ENCODE measurements around the gene GABBR1.
A peak's percentile ranks its signal among the peaks of the same experiment; 100 is the strongest.

The GABBR1 gene

DNA sequence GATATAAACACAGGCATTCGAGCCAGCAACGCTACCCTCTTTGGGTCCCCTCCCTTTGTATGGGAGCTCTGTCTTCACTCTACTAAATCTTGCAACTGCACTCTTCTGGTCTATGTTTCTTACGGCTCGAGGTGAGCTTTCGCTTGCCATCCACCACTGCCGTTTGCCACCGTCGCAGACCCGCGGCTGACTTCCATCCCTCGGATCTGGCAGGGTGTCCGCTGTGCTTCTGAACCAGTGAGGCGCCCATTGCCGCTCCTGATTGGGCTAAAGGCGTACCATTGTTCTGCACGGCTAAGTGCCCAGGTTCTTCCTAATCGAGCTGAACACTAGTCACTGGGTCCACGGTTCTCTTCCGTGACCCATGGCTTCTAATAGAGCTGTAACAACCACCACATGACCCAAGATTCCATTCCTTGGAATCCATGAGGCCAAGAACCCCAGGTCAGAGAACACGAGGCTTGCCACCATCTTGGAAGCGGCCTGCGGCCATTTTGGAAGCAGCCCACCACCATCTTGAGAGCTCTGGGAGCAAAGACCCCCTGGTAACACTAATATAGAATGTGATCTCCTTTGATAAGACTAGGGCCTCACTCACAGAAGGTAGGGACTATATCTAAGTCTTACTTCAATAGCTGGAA, 74.4 kb downstream of the GABBR1 start:
- Histone ChIP-seq H3K36me3 (ENCODE audit: low read depth) (no peaks in the 10 kb centered on the region), H3K27ac (ENCODE audit: poor library complexity, severe bottlenecking) (no peak overlapping the region), H3K4me3 (ENCODE audit: severe bottlenecking) (no peak overlapping the region), H3K27me3 (ENCODE audit: insufficient read depth, poor library complexity, severe bottlenecking) (peaks cover 65% of the 10 kb centered on the region), H3K9me3 (ENCODE audit: severe bottlenecking) (no peaks in the 10 kb centered on the region), H3K4me1 (ENCODE audit: insufficient read depth, poor library complexity, severe bottlenecking) (no peaks in the 10 kb centered on the region)
- no peak for ATAC-seq (ENCODE audit: low read depth)
- DNase-seq (ENCODE audit: low spot score) = no peak
- TF ChIP-seq, protein P1, sequence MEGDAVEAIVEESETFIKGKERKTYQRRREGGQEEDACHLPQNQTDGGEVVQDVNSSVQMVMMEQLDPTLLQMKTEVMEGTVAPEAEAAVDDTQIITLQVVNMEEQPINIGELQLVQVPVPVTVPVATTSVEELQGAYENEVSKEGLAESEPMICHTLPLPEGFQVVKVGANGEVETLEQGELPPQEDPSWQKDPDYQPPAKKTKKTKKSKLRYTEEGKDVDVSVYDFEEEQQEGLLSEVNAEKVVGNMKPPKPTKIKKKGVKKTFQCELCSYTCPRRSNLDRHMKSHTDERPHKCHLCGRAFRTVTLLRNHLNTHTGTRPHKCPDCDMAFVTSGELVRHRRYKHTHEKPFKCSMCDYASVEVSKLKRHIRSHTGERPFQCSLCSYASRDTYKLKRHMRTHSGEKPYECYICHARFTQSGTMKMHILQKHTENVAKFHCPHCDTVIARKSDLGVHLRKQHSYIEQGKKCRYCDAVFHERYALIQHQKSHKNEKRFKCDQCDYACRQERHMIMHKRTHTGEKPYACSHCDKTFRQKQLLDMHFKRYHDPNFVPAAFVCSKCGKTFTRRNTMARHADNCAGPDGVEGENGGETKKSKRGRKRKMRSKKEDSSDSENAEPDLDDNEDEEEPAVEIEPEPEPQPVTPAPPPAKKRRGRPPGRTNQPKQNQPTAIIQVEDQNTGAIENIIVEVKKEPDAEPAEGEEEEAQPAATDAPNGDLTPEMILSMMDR (IDR thresholded peaks at IDR 0.05; ENCODE audit: poor library complexity, severe bottlenecking) = no peak

DNA sequence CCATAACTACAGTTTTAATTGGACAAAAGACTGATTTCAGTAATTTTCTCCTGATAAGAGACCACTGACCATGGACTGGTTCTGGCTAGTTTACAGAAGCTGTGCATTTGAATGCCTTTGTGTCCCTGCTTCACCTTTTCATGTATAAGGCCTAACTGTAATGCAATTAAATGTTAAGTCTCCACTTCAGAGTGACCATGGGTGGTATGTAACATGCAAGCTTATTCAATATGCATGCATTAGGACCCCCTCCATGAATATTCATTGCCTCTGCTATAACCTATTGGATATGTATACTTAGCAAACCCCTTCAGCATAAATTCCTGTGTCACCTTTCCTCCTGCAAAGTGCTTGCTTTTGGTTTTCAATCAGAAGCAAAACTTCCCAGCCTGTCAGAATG, 75.7 kb downstream of the GABBR1 start:
- Histone ChIP-seq H3K4me1 (ENCODE audit: insufficient read depth, poor library complexity, severe bottlenecking) (no peaks in the 10 kb centered on the region), H3K36me3 (ENCODE audit: low read depth) (no peaks in the 10 kb centered on the region), H3K27me3 (ENCODE audit: insufficient read depth, poor library complexity, severe bottlenecking) (peaks cover 76% of the 10 kb centered on the region), H3K9me3 (ENCODE audit: severe bottlenecking) (no peaks in the 10 kb centered on the region), H3K4me3 (ENCODE audit: severe bottlenecking) (no peak overlapping the region), H3K27ac (ENCODE audit: poor library complexity, severe bottlenecking) (no peak overlapping the region)
- no peak for ATAC-seq (ENCODE audit: low read depth)
- TF ChIP-seq, protein P1 (IDR thresholded peaks at IDR 0.05; ENCODE audit: poor library complexity, severe bottlenecking) = no peak
- no peak for DNase-seq (ENCODE audit: low spot score)

DNA sequence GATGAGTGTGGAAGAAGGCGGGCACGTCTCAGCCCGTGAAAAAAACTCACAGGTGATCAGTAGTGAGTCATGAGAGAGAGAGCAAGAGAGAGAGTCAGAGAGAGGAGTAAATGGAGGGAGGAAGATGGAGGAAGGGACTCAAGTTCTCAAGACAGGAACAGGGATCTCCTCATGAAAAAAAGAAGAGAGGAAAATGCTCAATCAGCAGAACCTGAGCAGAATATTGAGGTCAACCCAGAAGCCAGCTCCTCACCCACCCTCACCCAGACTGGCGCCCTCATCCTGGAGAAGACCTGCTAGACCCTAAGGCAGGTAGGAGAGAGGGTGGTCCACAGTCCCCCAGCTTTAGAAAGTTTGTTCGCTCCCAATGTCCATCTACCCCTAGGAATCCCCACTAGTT, 78.2 kb downstream of the GABBR1 start:
- Histone ChIP-seq H3K4me3 (ENCODE audit: severe bottlenecking) (no peak overlapping the region), H3K27ac (ENCODE audit: poor library complexity, severe bottlenecking) (no peak overlapping the region), H3K4me1 (ENCODE audit: insufficient read depth, poor library complexity, severe bottlenecking) (no peaks in the 10 kb centered on the region), H3K27me3 (ENCODE audit: insufficient read depth, poor library complexity, severe bottlenecking) (peaks cover 72% of the 10 kb centered on the region), H3K9me3 (ENCODE audit: severe bottlenecking) (no peaks in the 10 kb centered on the region), H3K36me3 (ENCODE audit: low read depth) (no peaks in the 10 kb centered on the region)
- no peak for DNase-seq (ENCODE audit: low spot score)
- no peak for ATAC-seq (ENCODE audit: low read depth)
- TF ChIP-seq, protein P1 (IDR thresholded peaks at IDR 0.05; ENCODE audit: poor library complexity, severe bottlenecking) = no peak

DNA sequence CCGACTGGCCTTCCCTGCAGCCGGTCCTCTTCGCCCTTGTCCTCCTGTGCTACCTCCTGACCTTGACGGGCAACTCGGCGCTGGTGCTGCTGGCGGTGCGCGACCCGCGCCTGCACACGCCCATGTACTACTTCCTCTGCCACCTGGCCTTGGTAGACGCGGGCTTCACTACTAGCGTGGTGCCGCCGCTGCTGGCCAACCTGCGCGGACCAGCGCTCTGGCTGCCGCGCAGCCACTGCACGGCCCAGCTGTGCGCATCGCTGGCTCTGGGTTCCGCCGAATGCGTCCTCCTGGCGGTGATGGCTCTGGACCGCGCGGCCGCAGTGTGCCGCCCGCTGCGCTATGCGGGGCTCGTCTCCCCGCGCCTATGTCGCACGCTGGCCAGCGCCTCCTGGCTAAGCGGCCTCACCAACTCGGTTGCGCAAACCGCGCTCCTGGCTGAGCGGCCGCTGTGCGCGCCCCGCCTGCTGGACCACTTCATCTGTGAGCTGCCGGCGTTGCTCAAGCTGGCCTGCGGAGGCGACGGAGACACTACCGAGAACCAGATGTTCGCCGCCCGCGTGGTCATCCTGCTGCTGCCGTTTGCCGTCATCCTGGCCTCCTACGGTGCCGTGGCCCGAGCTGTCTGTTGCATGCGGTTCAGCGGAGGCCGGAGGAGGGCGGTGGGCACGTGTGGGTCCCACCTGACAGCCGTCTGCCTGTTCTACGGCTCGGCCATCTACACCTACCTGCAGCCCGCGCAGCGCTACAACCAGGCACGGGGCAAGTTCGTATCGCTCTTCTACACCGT, 79.5 kb downstream of the GABBR1 start:
- ATAC-seq (ENCODE audit: low read depth) = peak; percentile 48; the same call in 1 of the 3 replicates
- H3K27ac ChIP-seq (ENCODE audit: poor library complexity, severe bottlenecking) = no peak overlapping the region

More for the DNA sequence above, 79.5 kb downstream of the GABBR1 start:
- Histone ChIP-seq H3K36me3 (ENCODE audit: low read depth) (no peaks in the 10 kb centered on the region), H3K4me1 (ENCODE audit: insufficient read depth, poor library complexity, severe bottlenecking) (no peaks in the 10 kb centered on the region), H3K4me3 (ENCODE audit: severe bottlenecking) (no peak overlapping the region), H3K9me3 (ENCODE audit: severe bottlenecking) (no peaks in the 10 kb centered on the region), H3K27me3 (ENCODE audit: insufficient read depth, poor library complexity, severe bottlenecking) (peaks cover 63% of the 10 kb centered on the region)
- TF ChIP-seq, protein P1 (IDR thresholded peaks at IDR 0.05; ENCODE audit: poor library complexity, severe bottlenecking) = no peak
- no peak for DNase-seq (ENCODE audit: low spot score)
